Activated T-helper 1 cell treated with anti-CD3 and anti-CD28 coated beads, Interleukin-2, amount 50 U/mL, for 16 hours (primary cell): ENCODE results near the gene COMMD2.

Experiments used
- DNase-seq, 2 donors: peaks; one replicate each; pipeline ENCODE4 v3.0.0-alpha.2; 2020; ENCODE audit warnings: low read depth in 1 of 2, low spot score in 1 of 2

COMMD2 gene

GRCh38 chr3:149752051-149752787, at the start of gene COMMD2:
COMMD2 (minus strand) TSS chr3:149752489; CDS start chr3:149752444, 45 bp downstream.
- peak; percentile 39 to 57 for DNase-seq

DNA sequence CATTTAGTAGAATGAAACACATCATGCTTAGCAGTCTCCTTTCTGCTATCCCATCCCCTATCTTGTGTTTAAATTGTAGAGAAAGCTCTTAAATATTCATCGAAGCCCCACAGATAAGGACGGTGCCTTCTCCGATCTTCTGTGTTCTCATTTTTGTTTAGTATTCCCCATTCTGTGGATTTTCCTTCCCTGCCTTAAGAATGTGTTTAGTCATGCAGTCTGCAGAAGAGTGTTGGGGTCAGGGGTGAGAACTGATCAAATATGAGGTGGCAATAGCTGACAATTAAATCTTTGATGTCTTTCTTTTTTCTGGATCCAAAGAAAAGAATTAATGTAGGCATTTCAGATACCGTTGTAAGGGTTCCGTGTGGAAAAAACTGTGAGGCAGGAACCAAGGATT, 49.4 kb upstream of the COMMD2 start:
- DNase-seq = no peak

- DNase-seq = no peak
Observed at GRCh38 chr3:149801195-149801594, 48.9 kb upstream of the COMMD2 start.

DNA sequence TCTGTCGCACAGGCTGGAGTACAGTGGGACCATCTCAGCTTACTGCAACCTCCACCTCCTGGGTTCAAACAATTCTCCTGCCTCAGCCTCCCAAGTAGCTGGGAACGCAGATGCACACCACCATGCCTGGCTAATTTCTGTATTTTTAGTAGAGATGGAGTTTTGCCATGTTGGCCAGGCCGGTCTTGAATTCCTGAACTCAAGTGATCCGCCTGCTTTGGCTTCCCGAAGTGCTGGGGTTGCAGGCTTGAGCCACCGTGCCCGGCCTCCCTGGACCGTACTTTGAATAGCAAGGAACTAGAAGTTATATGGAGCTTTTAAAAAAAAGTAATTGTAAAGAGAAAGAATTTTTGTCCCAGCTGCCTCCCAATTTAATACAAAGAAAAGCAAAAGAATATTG, 48.4 kb upstream of the COMMD2 start:
- no peak for DNase-seq

GRCh38 chr3:149796026-149796425, 43.7 kb upstream of the COMMD2 start:
- DNase-seq = no peak

DNA sequence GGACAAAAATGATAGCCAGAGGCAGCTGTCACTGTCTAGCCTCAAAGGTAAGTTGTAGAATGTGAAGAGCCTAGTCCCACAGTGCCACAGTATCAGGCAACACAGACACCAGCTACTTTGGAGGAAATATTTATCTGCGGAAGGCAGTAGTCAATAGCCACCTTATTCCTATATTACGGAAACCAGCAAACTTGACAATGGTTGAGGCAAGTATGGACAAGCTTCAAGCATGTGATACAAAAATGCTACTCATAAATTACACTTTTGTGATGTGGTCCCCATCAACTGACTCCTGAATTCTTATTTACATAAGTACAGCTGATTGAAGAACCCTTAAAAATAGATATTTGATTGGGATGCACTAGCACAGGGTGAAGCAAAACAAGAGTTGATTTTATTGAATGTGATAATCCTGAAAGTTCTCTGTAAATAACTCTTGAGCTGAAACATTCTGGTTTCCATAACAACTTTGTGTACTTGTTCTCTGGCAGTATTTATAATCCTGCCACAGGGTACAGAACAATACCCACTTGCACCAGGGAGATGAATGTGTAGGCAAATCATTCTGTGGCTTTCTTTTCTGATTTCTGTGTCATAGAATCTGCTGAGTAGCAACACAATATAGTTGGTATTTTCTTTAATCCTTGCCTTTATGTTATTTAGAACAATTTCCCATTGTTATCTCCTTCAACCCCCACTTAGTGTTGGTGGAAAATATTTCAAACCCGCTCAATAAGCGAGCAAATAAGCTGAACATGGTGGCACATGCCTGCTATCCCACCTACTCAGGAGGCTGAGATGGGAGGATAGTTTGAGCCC, 40.4 kb upstream of the COMMD2 start, which contains the start of gene ANKUB1:
Gene ANKUB1 (minus strand): TSS at position 103 of the 819 bp plus-strand sequence. CDS start 188 bp downstream, outside the sequence.
- no peak for DNase-seq

GRCh38 chr3:149790698-149791097, 38.4 kb upstream of the COMMD2 start:
- DNase-seq = no peak

DNA sequence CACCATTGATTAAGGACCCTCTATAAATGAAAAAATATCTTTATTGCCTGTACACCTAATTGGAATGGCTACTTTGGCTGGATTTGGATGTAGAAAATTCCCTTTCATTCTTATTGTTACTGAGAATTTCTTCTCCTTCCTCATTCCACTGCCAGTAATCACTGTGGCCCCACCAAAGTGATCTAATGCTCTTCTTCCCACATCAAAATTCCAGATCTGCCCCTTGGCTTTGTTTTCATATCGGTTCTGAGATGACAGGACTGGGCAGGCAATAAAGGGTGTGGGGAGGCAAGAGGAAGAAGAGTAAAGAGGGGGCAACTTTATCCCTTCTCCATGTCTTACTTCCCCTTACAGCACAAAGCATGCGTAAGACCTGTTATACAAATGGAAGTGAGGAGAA, 38.0 kb upstream of the COMMD2 start:
- DNase-seq = no peak

GRCh38 chr3:149784064-149784704, 31.9 kb upstream of the COMMD2 start:
- no peak for DNase-seq

- DNase-seq = no peak
Observed at GRCh38 chr3:149783576-149783975, 31.3 kb upstream of the COMMD2 start.

- DNase-seq = no peak
Observed at GRCh38 chr3:149781741-149782140, 29.5 kb upstream of the COMMD2 start.

DNA sequence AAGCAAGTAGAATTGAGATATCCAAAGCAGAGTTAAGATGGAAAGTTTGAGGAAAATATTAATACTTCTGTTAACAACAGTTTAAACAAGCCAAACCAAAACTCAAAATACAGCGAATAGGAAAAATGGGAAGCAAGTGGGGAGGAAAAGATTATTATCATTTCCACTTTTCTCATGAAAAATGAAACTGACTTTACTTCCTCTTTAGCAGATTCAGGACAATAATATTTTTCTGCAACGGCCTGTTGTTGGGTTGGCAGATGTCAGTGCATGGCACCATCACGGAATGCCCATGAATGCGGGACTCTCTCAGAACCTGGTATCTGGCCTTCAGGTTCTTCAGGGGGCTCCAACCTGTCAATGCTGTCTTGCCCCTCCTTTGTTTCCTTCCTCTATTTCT, 28.9 kb upstream of the COMMD2 start:
- no peak for DNase-seq

- no peak for DNase-seq
Observed at GRCh38 chr3:149777414-149778214, 25.3 kb upstream of the COMMD2 start.

DNA sequence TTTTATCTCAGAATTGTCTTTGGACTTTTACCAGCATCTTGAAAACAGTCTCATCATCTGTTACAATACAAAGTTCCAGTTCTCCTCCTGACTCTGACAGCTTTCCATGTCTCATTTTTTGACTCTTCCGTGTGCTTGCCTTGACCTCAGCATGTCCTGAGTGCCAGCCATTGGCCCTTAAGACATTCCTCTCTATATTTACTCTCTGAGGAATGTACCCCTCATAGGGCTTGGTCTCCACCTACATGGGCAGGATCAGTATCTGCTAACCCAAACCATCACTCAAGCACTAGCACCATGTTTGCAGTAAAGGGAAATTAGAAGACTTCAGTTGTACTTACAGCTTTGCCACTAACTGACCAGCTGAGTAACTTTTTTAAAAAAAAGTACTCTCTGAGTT, 23.9 kb upstream of the COMMD2 start:
- no peak for DNase-seq

- no peak for DNase-seq
Observed at GRCh38 chr3:149772861-149773260, 20.6 kb upstream of the COMMD2 start.

DNA sequence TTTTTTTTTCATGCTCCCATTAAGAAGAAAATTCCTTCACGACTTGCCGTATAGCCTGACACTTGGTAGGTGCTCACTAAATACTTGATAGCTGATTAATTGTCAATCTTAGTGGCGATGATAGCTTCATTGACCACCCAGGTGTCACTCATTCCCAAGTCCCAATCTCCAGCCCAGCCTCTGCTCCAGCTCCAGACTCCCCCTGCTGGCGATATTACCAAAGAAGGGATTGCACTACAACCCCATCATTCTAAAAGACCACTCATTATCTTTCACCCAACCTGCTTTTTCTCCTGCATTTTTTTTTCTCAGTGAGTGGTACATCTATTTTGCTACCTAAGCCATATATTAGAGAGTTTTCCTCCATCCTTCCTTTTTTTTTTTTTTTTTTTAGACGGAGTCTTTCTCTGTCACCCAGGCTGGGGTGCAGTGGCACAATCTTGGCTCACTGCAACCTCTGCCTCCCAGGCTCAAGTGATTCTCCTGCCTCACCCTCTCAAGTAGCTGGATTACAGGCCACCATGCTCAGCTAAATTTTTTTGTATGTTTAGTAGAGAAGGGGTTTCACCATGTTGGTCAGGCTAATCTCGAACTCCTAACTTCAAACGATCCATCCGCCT, 19.5 kb upstream of the COMMD2 start:
- DNase-seq = no peak

DNA sequence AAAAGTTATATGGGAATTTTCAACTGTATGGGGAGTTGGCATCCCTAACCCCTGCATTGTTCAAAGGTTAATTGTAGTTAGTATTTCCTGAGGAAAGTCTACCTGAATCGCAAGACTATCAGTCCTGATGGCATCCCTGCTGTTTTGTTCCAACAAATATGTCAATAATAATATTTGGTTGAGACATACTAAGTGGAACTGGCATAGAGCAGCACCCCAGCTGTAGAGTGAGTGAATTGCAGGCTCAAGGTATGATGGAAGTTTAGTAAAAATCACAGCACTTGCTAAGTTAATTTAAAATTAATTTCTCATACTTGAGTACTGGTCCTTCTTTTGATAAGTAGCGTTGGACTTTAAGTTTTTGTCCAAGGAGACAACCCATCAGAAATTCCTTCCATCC, 18.0 kb upstream of the COMMD2 start:
- DNase-seq = no peak

DNA sequence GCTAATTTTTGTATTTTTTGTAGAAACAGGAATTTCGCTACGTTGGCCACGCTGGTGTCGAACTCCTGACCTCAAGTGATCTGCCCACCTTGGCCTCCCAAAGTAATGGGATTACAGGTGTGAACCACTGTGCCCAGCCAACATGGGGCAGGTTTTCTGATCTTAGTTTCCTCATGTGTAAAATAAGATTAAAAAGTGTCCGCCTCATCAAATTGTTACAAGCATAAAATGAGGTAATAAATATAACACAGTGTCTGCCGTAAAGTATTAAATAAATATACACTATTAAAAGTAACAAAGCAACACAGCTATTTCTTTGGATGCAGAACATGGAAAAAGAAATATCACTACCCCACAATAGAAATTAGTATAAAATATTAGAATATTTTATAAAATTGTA, 16.4 kb upstream of the COMMD2 start:
- no peak for DNase-seq

GRCh38 chr3:149767720-149768119, 15.4 kb upstream of the COMMD2 start:
- no peak for DNase-seq

- DNase-seq = no peak
Observed at GRCh38 chr3:149765762-149766334, 13.6 kb upstream of the COMMD2 start.
